ENCODE measurements around the gene HK1. TPM values are rescaled to one million over a fixed set of nuclear protein-coding genes. Genes with fewer than 3 reads are reported as not detected.

Gene HK1
- total RNA-seq, 4 donors from 2014 or later, result 27.3 to 54.0 (median 30.1) TPM

DNA sequence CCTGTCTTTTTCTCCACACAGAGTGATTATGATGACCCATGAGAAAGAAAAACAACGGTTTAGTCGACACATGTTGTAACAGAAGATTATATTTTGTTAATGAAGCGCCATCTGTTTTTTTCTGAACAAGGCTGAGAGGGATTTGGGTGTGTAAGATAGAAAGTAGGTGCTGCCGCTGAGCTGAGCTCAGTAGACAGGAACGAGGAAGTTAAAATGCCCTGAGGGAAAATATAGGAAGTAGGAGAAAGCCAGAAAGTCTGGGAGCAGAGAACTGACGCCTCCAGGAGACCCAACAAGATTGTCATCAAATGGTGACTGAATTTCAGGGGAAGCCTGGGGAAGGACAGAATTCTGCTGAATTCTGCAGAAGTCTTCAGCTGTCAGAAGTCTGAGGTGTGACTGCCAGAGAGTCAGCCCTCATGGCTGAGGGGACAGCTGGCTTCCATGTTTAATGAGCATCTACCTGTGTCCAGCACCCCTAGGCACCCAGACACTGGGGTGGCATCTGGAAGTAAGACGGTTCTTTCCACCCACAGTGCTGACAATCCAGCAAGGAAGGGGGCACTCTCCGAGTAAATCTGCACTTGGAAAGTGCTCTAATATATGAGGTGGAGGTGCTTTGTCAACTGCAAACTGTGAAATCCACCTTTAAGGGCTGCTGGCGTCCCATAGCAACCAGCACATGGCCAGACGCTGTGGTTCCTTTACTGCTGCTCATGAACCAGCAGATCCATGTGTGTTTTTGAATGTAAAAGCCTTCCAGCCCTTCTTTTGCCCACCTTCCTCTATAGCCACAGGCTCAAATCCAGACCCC is 160.4 kb downstream of the HK1 start:
- TF ChIP-seq, protein P1, sequence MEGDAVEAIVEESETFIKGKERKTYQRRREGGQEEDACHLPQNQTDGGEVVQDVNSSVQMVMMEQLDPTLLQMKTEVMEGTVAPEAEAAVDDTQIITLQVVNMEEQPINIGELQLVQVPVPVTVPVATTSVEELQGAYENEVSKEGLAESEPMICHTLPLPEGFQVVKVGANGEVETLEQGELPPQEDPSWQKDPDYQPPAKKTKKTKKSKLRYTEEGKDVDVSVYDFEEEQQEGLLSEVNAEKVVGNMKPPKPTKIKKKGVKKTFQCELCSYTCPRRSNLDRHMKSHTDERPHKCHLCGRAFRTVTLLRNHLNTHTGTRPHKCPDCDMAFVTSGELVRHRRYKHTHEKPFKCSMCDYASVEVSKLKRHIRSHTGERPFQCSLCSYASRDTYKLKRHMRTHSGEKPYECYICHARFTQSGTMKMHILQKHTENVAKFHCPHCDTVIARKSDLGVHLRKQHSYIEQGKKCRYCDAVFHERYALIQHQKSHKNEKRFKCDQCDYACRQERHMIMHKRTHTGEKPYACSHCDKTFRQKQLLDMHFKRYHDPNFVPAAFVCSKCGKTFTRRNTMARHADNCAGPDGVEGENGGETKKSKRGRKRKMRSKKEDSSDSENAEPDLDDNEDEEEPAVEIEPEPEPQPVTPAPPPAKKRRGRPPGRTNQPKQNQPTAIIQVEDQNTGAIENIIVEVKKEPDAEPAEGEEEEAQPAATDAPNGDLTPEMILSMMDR (IDR thresholded peaks at IDR 0.05), result no peak
- TF ChIP-seq POLR2A (IDR thresholded peaks at IDR 0.05) (no peak), EP300 (IDR thresholded peaks at IDR 0.05) (no peak)
- H3K27ac ChIP-seq, result peak overlapping the region in 1 of 4 donors; percentile 9
- H3K36me3 ChIP-seq, result no peaks in the 10 kb centered on the region
- H3K4me3 ChIP-seq, result no peak overlapping the region
- no peak for DNase-seq (ENCODE audit: low spot score in 2 of 2)
- 34 to 37% methylated on average over 10 of the region's 10 CpGs for WGBS, 2 donors
- H3K4me1 ChIP-seq, result peaks cover 0 to 14% (median 4%) of the 10 kb centered on the region in 4 donors
- no peaks in the 10 kb centered on the region for H3K27me3 ChIP-seq
- no peaks in the 10 kb centered on the region for H3K9me3 ChIP-seq

DNA sequence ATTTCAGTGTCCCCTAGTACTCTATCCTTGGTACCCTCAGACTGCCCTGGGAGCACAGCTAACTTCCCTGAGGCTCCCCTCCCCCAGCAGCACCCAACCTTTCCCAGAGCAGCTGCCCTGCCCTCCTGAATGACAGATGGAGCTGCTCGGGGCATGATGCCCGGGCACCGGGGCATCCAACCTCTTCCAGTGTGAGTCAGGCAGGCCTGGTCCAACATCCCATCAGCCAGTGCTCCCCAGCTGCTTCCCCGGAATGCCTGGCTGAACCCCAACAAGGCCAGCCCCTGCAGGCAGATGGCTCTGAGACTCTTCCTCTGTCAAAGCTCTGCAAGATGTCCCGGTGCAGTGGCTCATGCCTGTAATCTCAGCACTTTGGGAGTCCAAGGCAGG is 161.0 kb downstream of the HK1 start:
- no peaks in the 10 kb centered on the region for H3K27me3 ChIP-seq
- 53 to 70% methylated on average over 5 of the region's 5 CpGs for WGBS, 2 donors
- no peak overlapping the region for H3K27ac ChIP-seq
- H3K9me3 ChIP-seq, result no peaks in the 10 kb centered on the region
- DNase-seq (ENCODE audit: low spot score in 2 of 2), result no peak
- peaks cover 0 to 14% (median 4%) of the 10 kb centered on the region in 4 donors for H3K4me1 ChIP-seq
- H3K36me3 ChIP-seq, result no peaks in the 10 kb centered on the region
- no peak overlapping the region for H3K4me3 ChIP-seq
- TF ChIP-seq, protein P1 (IDR thresholded peaks at IDR 0.05), result no peak
- TF ChIP-seq EP300 (IDR thresholded peaks at IDR 0.05) (no peak), POLR2A (IDR thresholded peaks at IDR 0.05) (no peak)

DNA sequence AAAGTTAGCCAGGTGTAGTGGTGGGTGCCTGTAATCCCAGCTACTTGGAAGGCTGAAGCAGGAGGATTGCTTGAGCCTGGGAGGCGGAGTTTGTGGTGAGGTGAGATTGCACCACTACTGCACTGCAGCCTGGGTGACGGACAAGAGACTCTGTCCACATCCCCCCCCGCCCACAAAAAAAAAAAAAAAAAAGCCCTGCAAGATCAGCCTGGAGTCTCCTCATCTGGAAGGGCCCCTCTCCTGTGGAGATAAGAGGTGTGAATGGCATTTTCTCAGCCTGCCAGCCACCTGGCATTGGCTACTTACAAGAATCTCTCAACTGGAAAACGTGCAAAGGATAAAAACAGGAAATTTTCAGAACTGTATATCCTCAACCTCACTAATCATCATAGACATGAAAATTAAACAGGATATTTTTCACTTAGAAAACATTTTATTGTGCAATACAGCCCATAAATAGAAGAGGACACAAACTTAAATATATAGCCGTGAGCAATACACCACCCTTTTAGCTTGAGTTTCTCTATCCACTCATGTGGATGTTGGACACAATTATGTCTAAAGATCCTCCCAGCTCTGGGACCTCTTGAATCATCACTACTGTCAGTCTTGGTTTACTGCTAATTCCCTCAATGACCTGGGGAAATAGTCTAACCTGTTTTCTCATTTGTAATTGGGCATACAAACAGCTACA is 161.7 kb downstream of the HK1 start:
- 60 to 70% methylated on average over 5 of the region's 5 CpGs for WGBS, 2 donors
- H3K9me3 ChIP-seq, result no peaks in the 10 kb centered on the region
- H3K4me1 ChIP-seq, result peaks cover 0 to 14% (median 4%) of the 10 kb centered on the region in 4 donors
- H3K27ac ChIP-seq, result no peak overlapping the region
- TF ChIP-seq, protein P1 (IDR thresholded peaks at IDR 0.05), result no peak
- TF ChIP-seq POLR2A (IDR thresholded peaks at IDR 0.05) (no peak), EP300 (IDR thresholded peaks at IDR 0.05) (no peak)
- no peak for DNase-seq (ENCODE audit: low spot score in 2 of 2)
- no peaks in the 10 kb centered on the region for H3K36me3 ChIP-seq
- H3K4me3 ChIP-seq, result no peak overlapping the region
- no peaks in the 10 kb centered on the region for H3K27me3 ChIP-seq

DNA sequence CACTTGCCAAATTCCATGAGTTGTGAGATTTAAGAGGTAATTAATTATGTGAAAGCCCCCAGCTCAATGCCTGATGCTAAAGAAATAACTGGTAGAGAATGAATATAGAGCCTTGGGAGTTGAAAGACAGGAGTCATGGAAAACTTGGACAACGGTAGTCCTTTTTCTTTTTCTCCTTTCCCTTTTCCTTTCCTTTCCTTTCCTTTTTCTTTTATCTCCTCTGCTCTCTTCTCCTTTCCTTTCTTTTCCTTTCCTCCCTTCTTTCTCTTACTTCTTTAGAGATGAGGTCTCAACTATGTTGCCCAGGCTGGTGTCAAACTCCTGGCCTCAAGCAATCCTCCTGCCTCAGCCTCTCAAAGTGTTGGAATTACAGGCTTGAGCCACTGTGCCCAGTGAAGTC is 165.1 kb downstream of the HK1 start:
- TF ChIP-seq, protein P1 (IDR thresholded peaks at IDR 0.05), result no peak
- no peak for TF ChIP-seq EP300 (IDR thresholded peaks at IDR 0.05)
- no peak for TF ChIP-seq POLR2A (IDR thresholded peaks at IDR 0.05)
- WGBS, 2 donors, result 73 to 83% methylated on average over 1 of the region's 1 CpG
- H3K9me3 ChIP-seq, result no peaks in the 10 kb centered on the region
- peaks cover 0 to 10% (median 4%) of the 10 kb centered on the region in 4 donors for H3K4me1 ChIP-seq
- H3K4me3 ChIP-seq, result no peak overlapping the region
- H3K36me3 ChIP-seq, result no peaks in the 10 kb centered on the region
- no peaks in the 10 kb centered on the region for H3K27me3 ChIP-seq
- no peak for DNase-seq (ENCODE audit: low spot score in 2 of 2)
- H3K27ac ChIP-seq, result no peak overlapping the region

DNA sequence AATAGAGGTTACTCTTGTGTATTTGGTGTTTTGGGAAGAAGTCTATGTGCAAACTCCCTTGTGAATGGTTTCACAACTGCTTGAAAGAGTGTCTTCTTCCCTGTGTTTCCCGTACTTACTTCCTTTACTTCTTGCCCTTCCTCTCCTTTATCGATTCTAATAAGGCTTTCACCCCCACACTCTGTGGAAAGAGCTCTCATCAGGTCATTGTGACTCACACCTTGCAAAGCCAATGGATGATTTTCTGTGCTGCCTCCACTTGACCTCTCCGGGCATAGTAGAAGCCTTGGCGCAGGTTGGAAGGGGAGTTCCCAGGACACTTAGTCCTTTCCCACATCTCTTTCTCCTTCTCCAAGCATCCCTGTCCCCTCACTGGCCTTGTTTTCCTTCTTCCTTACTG is 166.7 kb downstream of the HK1 start:
- Histone ChIP-seq H3K27ac (no peak overlapping the region), H3K4me3 (no peak overlapping the region), H3K36me3 (no peaks in the 10 kb centered on the region), H3K27me3 (no peaks in the 10 kb centered on the region), H3K4me1 (peaks cover 0 to 7% (median 2%) of the 10 kb centered on the region in 4 donors), H3K9me3 (no peaks in the 10 kb centered on the region)
- DNase-seq (ENCODE audit: low spot score in 2 of 2), result no peak
- WGBS, 2 donors, result 76 to 86% methylated on average over 4 of the region's 4 CpGs
- TF ChIP-seq POLR2A (IDR thresholded peaks at IDR 0.05) (no peak), EP300 (IDR thresholded peaks at IDR 0.05) (no peak)
- TF ChIP-seq, protein P1 (IDR thresholded peaks at IDR 0.05), result no peak

Measured in tibial nerve (tissue), 4 donors.